Fibroblast of pulmonary artery (primary cell): ENCODE data around the gene BOD1.

Experiments
- DNase-seq: peaks from one replicate; pipeline ENCODE4 v3.0.0-alpha.2; 2010; ENCODE audit warnings: low read depth
- H3K4me3 ChIP-seq: replicated peaks from 2 replicates; pipeline ENCODE4 v1.5.1; 2011; ENCODE audit warnings: low read depth, mild to moderate bottlenecking, control low read depth, low read length, moderate library complexity
- TF ChIP-seq, protein P1 (sequence below): IDR thresholded peaks from 2 replicates; pipeline ENCODE4 v1.5.1; 2011; ENCODE audit warnings: mild to moderate bottlenecking, control low read depth, low read length, inconsistent platforms; ENCODE audit errors: missing control alignments

Gene BOD1

DNA sequence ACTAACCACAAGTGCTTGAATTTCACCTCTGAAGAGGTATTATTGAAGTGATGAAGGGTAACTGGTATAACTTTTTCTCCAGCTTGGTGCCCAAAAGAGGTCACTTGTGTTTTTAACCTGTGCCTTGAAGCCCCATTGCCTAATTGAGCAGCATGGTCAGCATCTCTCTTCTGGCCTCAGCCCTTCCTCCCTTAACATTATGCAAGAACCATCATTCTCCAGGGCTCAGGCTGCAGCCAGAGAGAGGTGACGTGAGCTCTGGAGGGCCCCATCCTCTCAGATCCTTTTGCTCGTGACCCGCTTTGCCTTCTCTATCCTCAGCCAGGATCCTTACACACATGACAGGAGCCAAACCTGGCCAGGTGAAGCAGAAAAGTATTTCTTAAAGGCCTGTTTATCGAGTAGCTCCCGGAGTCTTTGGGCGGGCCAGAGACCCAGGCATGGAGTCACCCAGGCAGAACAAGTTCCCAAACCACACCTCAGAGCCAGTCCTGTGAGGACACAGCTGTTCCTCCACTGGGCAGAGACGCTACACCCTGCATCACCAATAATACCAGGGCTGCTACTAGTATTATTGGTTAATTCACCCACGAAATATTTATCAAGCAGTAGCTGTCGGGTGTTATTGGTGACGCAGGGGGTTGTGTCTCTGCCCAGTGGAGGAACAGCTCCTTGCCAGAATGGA is 29.6 kb upstream of the BOD1 start:
- TF ChIP-seq, protein P1, sequence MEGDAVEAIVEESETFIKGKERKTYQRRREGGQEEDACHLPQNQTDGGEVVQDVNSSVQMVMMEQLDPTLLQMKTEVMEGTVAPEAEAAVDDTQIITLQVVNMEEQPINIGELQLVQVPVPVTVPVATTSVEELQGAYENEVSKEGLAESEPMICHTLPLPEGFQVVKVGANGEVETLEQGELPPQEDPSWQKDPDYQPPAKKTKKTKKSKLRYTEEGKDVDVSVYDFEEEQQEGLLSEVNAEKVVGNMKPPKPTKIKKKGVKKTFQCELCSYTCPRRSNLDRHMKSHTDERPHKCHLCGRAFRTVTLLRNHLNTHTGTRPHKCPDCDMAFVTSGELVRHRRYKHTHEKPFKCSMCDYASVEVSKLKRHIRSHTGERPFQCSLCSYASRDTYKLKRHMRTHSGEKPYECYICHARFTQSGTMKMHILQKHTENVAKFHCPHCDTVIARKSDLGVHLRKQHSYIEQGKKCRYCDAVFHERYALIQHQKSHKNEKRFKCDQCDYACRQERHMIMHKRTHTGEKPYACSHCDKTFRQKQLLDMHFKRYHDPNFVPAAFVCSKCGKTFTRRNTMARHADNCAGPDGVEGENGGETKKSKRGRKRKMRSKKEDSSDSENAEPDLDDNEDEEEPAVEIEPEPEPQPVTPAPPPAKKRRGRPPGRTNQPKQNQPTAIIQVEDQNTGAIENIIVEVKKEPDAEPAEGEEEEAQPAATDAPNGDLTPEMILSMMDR = no peak

DNA sequence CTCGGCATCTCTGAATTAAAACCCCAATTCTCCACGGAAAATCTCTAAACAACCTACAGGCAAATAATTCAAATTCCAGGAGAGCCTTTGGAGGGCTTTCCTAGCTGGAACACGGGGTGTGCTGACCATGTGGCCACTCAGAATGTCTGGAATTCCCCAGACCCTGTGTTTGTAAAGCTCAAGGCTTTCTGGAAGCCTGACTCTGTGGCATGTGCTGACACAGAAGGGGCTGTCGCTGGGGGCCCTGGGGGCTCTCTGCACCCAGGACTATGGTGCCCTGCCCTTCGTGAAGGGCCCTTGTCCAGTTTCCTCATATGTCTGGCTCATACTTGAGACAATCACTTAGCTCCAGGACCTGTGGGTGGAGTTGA is 29.0 kb upstream of the BOD1 start:
- H3K4me3 ChIP-seq = no peak overlapping the region
- DNase-seq = peak; percentile 29
- TF ChIP-seq, protein P1 = no peak

More for the DNA sequence above, 29.6 kb upstream of the BOD1 start:
- no peak overlapping the region for H3K4me3 ChIP-seq
- DNase-seq = no peak

DNA sequence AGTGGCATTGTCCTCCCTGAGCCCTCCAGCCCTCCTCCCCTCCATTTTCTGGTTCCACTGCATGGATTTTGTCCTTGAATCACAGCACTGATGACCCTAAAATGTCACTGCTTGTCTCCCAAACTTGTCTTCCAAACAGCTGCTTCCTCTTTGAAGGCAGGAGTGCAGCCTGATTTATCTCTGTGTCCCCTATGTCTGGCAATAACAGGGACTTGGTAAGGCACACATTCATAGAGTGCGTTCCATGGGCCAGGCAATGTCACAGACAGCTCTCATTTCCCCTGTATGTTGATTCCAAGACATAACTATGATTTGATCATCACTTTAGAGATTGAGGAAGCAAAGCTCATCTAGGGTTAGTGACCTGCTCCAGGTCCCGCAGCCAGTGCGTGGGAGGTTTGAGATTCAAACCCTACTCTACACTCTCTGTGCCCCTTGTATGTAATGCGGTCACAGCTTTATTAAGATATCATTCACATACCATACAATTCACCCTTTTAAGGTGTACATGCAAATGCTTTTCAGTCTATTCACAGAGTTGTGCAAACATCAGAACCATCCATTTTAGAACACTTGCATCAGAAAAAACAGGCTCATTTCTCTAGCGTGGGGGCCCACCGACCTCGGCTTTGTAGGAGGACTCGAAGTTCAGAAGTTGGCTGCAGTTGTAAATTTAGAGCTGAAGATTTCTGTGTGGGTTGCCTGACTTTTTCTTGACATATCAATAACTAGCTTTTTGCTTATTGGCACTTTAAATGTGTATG is 28.4 kb upstream of the BOD1 start:
- H3K4me3 ChIP-seq = no peak overlapping the region
- peak; percentile 6 for DNase-seq
- TF ChIP-seq, protein P1 = no peak

DNA sequence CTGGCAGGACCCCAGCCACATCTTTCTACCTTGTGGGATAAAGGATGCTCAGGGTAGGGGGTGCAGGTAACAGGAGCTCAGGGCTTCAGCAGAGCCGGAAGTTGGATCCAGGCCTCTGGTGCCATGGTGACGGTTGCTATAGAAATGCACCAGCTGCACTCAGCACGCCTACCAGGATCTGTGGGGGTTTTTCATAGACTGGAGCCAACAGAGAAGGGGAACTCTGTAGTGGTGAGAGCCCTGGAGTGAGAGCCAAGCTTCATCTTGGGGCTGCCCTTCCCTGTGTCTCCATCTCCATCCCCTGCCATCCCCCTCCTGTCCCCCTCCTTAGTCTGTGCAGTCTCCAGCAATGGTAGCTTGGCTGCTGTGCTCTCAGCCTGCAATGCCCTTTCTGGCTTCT is 27.5 kb upstream of the BOD1 start:
- DNase-seq = peak; percentile 11
- no peak overlapping the region for H3K4me3 ChIP-seq
- TF ChIP-seq, protein P1 = no peak

DNA sequence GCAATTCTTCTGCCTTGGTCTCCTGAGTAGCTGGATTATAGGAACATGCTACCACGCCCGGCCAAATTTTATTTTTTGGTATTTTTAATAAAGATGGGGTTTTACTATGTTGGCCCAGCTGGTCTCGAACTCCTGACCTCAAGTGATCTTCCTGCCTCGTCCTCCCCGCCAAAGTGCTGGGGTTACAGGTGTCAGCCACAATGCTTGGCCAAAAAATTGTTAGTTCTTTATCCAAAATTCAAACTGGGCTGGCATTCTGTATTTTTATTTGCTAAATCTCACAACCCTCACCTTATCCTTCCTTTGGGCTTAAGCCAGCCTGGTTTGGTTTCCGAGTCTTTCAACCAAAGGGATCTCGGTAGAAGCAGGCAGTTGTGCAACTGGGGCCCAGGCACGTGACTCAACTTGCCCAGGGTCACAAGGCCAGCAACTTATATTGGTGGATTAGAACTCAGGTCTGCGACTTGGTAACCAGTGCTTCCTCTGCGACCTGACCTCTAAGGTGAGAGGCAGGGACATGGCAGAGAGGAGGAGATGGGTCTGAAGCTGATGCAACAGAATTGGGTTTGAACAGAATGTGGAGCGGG is 26.5 kb upstream of the BOD1 start:
- no peak overlapping the region for H3K4me3 ChIP-seq
- TF ChIP-seq, protein P1 = no peak
- no peak for DNase-seq

DNA sequence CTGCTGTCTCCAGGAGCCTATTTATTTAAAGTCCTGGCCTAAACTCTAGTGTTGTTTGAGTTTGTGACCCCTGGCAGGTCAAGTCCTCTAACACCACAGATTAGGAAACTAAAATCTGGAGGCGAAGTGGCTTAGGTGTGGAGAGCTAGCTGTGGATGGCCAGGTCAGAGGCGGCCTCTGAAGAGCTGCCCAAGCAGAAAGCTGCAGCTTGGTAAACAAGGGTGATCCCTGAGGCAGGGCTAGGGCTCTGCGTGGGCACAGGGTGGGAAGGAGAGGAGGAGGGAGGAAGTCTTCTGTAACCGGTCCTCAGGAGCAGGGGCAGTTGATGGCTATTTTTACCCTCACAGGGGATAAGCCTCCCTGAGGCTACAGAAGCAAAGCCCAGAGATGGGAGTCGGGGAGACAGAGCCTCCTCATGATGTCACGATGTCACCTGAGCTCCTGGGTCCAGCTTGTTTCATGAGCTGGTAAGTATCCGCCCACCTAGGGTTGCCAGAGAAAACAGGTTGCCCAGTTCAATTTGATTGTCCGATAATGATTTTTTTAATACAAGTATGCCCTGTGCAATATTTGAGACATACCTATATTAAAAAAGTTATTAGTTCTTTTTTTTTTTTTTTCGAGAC is 25.9 kb upstream of the BOD1 start:
- no peak overlapping the region for H3K4me3 ChIP-seq
- TF ChIP-seq, protein P1 = no peak
- no peak for DNase-seq
